Measurements from ENCODE around the gene KIAA1671.

Gene KIAA1671

DNA sequence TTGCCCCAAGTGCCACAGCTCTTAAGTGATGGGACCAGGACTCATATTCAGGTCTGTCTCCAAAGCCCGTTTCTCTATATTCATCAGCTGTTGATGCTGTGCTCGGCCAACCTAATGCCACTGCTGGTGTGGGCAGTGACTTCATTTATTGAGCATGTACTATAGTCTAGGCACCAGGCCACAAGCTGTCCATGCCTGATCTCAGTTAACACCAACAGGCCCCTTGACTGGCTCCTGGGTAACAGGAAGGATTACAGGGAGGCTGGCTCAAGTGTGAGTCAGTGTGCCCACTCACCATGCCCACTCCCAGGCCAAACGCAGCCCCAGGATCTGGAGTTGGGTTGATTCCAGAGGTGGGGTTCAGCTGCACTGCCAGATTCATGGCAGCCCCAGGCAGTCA, 258.3 kb downstream of the KIAA1671 start:
- H3K27me3 ChIP-seq (replicated peaks in 2 of 5; ENCODE audit: control insufficient read depth in 4 of 5, insufficient read depth in 5 of 5, low read length in 4 of 5): peaks cover 0 to 5% (median 0%) of the 10 kb centered on the region in 5 experiments
- no peak for DNase-seq
- H3K4me3 ChIP-seq (ENCODE audit: control insufficient read depth in 1 of 7, extremely low read depth in 1 of 7, insufficient read depth in 4 of 7, low read depth in 2 of 7, low read length in 6 of 7): no peak overlapping the region
- no peaks in the 10 kb centered on the region for H3K4me1 ChIP-seq (ENCODE audit: control extremely low read depth in 1 of 4, control insufficient read depth in 4 of 4, insufficient read depth in 4 of 4, low read length in 3 of 4)
- CTCF ChIA-PET: interaction anchor here (3.6 kb wide), 1 partner anchor 9 kb away, joined by 13 read pairs; no protein-coding TSS in a partner anchor
- H3K9me3 ChIP-seq (ENCODE audit: control extremely low read depth in 1 of 5, control insufficient read depth in 4 of 5, insufficient read depth in 2 of 5, low read depth in 1 of 5, low read length in 4 of 5): peaks cover 0 to 3% (median 0%) of the 10 kb centered on the region in 5 experiments
- POLR2A ChIA-PET: no interaction called here
- H3K36me3 ChIP-seq (ENCODE audit: control insufficient read depth in 4 of 4, insufficient read depth in 4 of 4, low read length in 3 of 4): no peaks in the 10 kb centered on the region
- H3K27ac ChIP-seq (ENCODE audit: insufficient read depth in 1 of 2, low read depth in 1 of 2, low read length in 2 of 2, poor library complexity in 1 of 2, severe bottlenecking in 2 of 2): no peak overlapping the region
- WGBS (ENCODE audit: insufficient coverage): 100% methylated on average over 2 of the region's 3 CpGs

DNA sequence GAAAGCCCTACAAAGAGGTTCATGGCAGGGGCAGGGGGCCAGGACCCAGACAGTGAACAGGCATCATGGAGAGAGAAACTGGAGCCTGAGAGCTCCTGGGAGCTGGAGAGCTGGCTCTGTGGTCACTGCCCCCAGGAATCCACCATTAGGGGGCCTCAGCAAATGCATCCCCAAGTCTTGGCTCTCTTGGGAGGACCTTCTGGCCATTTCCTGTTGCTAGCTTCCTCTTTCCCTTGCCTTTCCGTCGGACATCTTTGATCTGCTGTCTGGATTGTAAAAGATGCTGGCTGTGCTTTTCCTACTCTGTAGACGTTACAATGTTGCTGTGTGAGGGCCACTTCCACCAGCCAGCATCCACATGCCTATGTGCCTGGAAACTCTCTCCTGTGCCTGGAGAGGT, 259.8 kb downstream of the KIAA1671 start:
- DNase-seq: no peak
- no CpG with 5 or more reads among the region's 3 CpGs for WGBS (ENCODE audit: insufficient coverage)
- peaks cover 0 to 5% (median 0%) of the 10 kb centered on the region in 5 experiments for H3K27me3 ChIP-seq (replicated peaks in 2 of 5; ENCODE audit: control insufficient read depth in 4 of 5, insufficient read depth in 5 of 5, low read length in 4 of 5)
- CTCF ChIA-PET: interaction anchor here (1.0 to 3.6 kb wide), 2 partner anchors 9 to 11 kb away, joined by 3 to 13 read pairs; no protein-coding TSS in a partner anchor
- POLR2A ChIA-PET: no interaction called here
- no peak overlapping the region for H3K4me3 ChIP-seq (ENCODE audit: control insufficient read depth in 1 of 7, extremely low read depth in 1 of 7, insufficient read depth in 4 of 7, low read depth in 2 of 7, low read length in 6 of 7)
- H3K36me3 ChIP-seq (ENCODE audit: control insufficient read depth in 4 of 4, insufficient read depth in 4 of 4, low read length in 3 of 4): no peaks in the 10 kb centered on the region
- peaks cover 0 to 3% (median 0%) of the 10 kb centered on the region in 5 experiments for H3K9me3 ChIP-seq (ENCODE audit: control extremely low read depth in 1 of 5, control insufficient read depth in 4 of 5, insufficient read depth in 2 of 5, low read depth in 1 of 5, low read length in 4 of 5)
- H3K27ac ChIP-seq (ENCODE audit: insufficient read depth in 1 of 2, low read depth in 1 of 2, low read length in 2 of 2, poor library complexity in 1 of 2, severe bottlenecking in 2 of 2): no peak overlapping the region
- no peaks in the 10 kb centered on the region for H3K4me1 ChIP-seq (ENCODE audit: control extremely low read depth in 1 of 4, control insufficient read depth in 4 of 4, insufficient read depth in 4 of 4, low read length in 3 of 4)

DNA sequence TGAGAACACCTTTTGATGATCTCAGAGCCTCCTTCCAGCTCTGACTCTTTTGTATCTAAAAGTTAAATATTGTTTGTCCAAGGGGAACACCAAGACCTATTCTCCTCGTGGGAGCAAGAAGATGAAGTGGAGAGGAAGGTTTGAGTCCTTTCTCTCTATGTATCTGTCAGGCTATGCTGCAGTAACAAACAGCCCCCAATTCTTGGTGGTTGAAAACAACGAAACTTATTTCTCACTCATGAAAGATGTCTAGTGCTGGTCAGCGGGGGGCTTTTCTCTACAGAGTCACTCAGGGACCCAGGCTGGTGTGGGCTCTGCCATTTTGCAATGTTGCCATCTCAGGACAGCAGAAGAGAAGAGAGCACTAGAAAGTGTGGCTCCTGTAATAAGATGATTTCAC, 260.7 kb downstream of the KIAA1671 start:
- Histone ChIP-seq H3K4me3 (ENCODE audit: control insufficient read depth in 1 of 7, extremely low read depth in 1 of 7, insufficient read depth in 4 of 7, low read depth in 2 of 7, low read length in 6 of 7) (no peak overlapping the region), H3K36me3 (ENCODE audit: control insufficient read depth in 4 of 4, insufficient read depth in 4 of 4, low read length in 3 of 4) (no peaks in the 10 kb centered on the region), H3K4me1 (ENCODE audit: control extremely low read depth in 1 of 4, control insufficient read depth in 4 of 4, insufficient read depth in 4 of 4, low read length in 3 of 4) (no peaks in the 10 kb centered on the region), H3K27me3 (replicated peaks in 2 of 5; ENCODE audit: control insufficient read depth in 4 of 5, insufficient read depth in 5 of 5, low read length in 4 of 5) (peaks cover 0 to 5% (median 0%) of the 10 kb centered on the region in 5 experiments), H3K9me3 (ENCODE audit: control extremely low read depth in 1 of 5, control insufficient read depth in 4 of 5, insufficient read depth in 2 of 5, low read depth in 1 of 5, low read length in 4 of 5) (peaks cover 0 to 3% (median 0%) of the 10 kb centered on the region in 5 experiments), H3K27ac (ENCODE audit: insufficient read depth in 1 of 2, low read depth in 1 of 2, low read length in 2 of 2, poor library complexity in 1 of 2, severe bottlenecking in 2 of 2) (no peak overlapping the region)
- ChIA-PET POLR2A (no interaction called here), CTCF (interaction anchor here (3.6 kb wide), 1 partner anchor 12 kb away, joined by 13 read pairs; no protein-coding TSS in a partner anchor)
- DNase-seq: no peak
- WGBS (ENCODE audit: insufficient coverage): 90% methylated on average over 3 of the region's 3 CpGs

DNA sequence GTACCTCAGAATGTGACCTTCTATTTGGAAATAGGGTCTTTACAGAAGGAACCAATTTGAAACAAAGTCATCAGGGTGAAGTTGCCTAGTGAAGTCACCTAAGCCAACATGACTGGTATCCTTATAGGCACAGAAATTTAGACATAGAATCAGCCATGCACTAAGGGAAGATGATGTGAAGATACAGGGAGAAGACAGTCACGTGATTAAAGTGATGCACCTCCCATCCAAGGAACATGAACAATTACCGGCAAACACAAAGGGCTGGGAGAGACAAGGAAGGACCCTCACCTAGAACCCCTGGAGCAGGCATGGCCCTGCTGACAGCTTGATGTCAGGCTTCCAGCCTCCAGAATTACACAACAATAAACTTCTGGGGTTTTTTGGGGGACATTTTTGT, 263.7 kb downstream of the KIAA1671 start:
- peaks cover 0 to 22% (median 3%) of the 10 kb centered on the region in 5 experiments for H3K27me3 ChIP-seq (replicated peaks in 2 of 5; ENCODE audit: control insufficient read depth in 4 of 5, insufficient read depth in 5 of 5, low read length in 4 of 5)
- no peaks in the 10 kb centered on the region for H3K4me1 ChIP-seq (ENCODE audit: control extremely low read depth in 1 of 4, control insufficient read depth in 4 of 4, insufficient read depth in 4 of 4, low read length in 3 of 4)
- no peak for DNase-seq
- CTCF ChIA-PET: interaction anchor here (1.3 kb wide), 1 partner anchor 14 kb away, joined by 3 read pairs; no protein-coding TSS in a partner anchor
- POLR2A ChIA-PET: no interaction called here
- WGBS (ENCODE audit: insufficient coverage): 80% methylated on average over 1 of the region's 2 CpGs
- no peaks in the 10 kb centered on the region for H3K36me3 ChIP-seq (ENCODE audit: control insufficient read depth in 4 of 4, insufficient read depth in 4 of 4, low read length in 3 of 4)
- H3K4me3 ChIP-seq (ENCODE audit: control insufficient read depth in 1 of 7, extremely low read depth in 1 of 7, insufficient read depth in 4 of 7, low read depth in 2 of 7, low read length in 6 of 7): no peak overlapping the region
- H3K27ac ChIP-seq (ENCODE audit: insufficient read depth in 1 of 2, low read depth in 1 of 2, low read length in 2 of 2, poor library complexity in 1 of 2, severe bottlenecking in 2 of 2): no peak overlapping the region
- H3K9me3 ChIP-seq (ENCODE audit: control extremely low read depth in 1 of 5, control insufficient read depth in 4 of 5, insufficient read depth in 2 of 5, low read depth in 1 of 5, low read length in 4 of 5): peaks cover 0 to 3% (median 0%) of the 10 kb centered on the region in 5 experiments

DNA sequence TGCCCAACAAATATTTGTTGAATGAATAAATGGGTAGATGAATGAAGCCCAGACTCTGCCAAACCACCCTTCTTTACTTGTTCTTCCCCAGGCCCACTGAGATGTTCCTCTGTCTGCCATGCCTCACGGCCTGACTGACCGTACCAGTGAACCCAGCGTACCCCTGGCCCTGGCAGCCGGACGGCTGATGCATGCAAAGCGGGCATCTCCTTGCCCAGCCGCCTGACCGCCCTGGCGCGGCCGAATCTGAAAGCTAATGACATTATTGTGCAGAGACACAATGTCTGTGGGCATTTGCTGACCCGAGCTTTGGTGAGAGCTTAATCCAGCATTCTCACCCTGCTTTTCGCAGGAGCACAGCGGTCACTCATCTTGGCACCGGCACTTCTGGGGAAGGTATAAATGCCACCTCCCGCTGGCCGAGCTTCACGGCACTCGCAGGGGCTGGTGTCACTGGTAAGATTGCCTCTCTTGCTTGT, 266.7 kb downstream of the KIAA1671 start, which contains the start of gene CRYBB2:
Gene CRYBB2 (plus strand): TSS at position 429 of the 479 bp plus-strand sequence. CDS start 1,791 bp downstream, outside the sequence.
- no peak within 1 kb of the TSS for H3K4me3 ChIP-seq (ENCODE audit: control insufficient read depth in 1 of 7, extremely low read depth in 1 of 7, insufficient read depth in 4 of 7, low read depth in 2 of 7, low read length in 6 of 7)
- ChIA-PET POLR2A (no interaction called here), CTCF (no interaction called here)
- WGBS (ENCODE audit: insufficient coverage): 89% methylated on average over 19 of the region's 19 CpGs
- no peaks in the 10 kb centered on the region for H3K36me3 ChIP-seq (ENCODE audit: control insufficient read depth in 4 of 4, insufficient read depth in 4 of 4, low read length in 3 of 4)
- no peaks in the 10 kb centered on the region for H3K4me1 ChIP-seq (ENCODE audit: control extremely low read depth in 1 of 4, control insufficient read depth in 4 of 4, insufficient read depth in 4 of 4, low read length in 3 of 4)
- no peaks in the 10 kb centered on the region for H3K9me3 ChIP-seq (ENCODE audit: control extremely low read depth in 1 of 5, control insufficient read depth in 4 of 5, insufficient read depth in 2 of 5, low read depth in 1 of 5, low read length in 4 of 5)
- H3K27ac ChIP-seq (ENCODE audit: insufficient read depth in 1 of 2, low read depth in 1 of 2, low read length in 2 of 2, poor library complexity in 1 of 2, severe bottlenecking in 2 of 2): no peak within 1 kb of the TSS
- DNase-seq: no peak
- H3K27me3 ChIP-seq (replicated peaks in 2 of 5; ENCODE audit: control insufficient read depth in 4 of 5, insufficient read depth in 5 of 5, low read length in 4 of 5): peaks cover 0 to 31% (median 3%) of the 10 kb centered on the region in 5 experiments

DNA sequence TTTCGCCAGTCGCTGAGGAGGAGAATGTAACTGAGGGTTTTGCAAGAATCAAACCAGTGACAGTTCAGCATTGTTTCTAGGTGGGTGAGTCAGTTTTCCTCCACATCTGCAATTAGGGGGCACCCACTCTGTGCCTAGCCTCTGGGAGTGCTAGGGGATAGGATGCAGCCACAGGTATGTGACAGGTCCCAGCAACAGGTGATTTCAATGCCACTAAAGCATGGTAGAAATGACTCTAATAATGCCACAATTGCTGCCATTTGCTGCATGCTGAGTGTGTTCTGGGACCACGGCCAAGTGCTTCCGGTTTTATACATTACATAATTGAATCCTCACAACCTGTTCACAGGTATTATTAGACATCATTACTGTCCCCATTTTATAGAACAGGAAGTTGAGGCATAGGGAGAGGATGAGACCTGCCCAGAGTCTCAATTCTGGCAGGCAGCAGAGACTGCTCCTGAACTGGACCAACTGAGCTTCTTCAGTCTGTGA, 267.5 kb downstream of the KIAA1671 start:
- DNase-seq: no peak
- ChIA-PET CTCF (interaction anchor here (1.0 kb wide), 1 partner anchor 18 kb away, joined by 4 read pairs; no protein-coding TSS in a partner anchor), POLR2A (no interaction called here)
- whole genome bisulfite sequencing (ENCODE audit: insufficient coverage): no CpG with 5 or more reads among the region's 4 CpGs
- Histone ChIP-seq H3K36me3 (ENCODE audit: control insufficient read depth in 4 of 4, insufficient read depth in 4 of 4, low read length in 3 of 4) (no peaks in the 10 kb centered on the region), H3K4me1 (ENCODE audit: control extremely low read depth in 1 of 4, control insufficient read depth in 4 of 4, insufficient read depth in 4 of 4, low read length in 3 of 4) (no peaks in the 10 kb centered on the region), H3K4me3 (ENCODE audit: control insufficient read depth in 1 of 7, extremely low read depth in 1 of 7, insufficient read depth in 4 of 7, low read depth in 2 of 7, low read length in 6 of 7) (no peak overlapping the region), H3K27me3 (replicated peaks in 2 of 5; ENCODE audit: control insufficient read depth in 4 of 5, insufficient read depth in 5 of 5, low read length in 4 of 5) (peaks cover 0 to 38% (median 6%) of the 10 kb centered on the region in 5 experiments), H3K9me3 (ENCODE audit: control extremely low read depth in 1 of 5, control insufficient read depth in 4 of 5, insufficient read depth in 2 of 5, low read depth in 1 of 5, low read length in 4 of 5) (no peaks in the 10 kb centered on the region), H3K27ac (ENCODE audit: insufficient read depth in 1 of 2, low read depth in 1 of 2, low read length in 2 of 2, poor library complexity in 1 of 2, severe bottlenecking in 2 of 2) (no peak overlapping the region)

DNA sequence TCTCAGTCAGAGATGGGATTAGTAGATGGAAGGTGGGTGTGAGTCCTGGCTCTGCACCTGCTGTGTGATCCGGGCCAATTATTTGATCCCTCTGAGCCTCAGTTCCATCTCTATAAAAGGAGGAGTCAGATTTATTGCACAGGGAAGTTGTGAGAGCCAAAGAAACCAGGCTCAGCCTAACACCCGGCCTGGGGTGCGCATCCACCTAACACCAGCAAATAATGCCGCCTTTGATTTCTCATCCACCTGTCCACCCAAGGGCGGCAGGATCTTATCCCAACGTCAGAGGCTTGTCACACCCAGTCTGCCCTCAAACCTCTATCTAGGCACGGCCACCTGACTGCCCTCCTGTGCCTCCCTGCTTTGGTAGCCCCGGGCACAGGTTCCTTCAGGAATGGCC, 269.3 kb downstream of the KIAA1671 start:
- Histone ChIP-seq H3K27me3 (replicated peaks in 2 of 5; ENCODE audit: control insufficient read depth in 4 of 5, insufficient read depth in 5 of 5, low read length in 4 of 5) (peaks cover 0 to 40% (median 8%) of the 10 kb centered on the region in 5 experiments), H3K9me3 (ENCODE audit: control extremely low read depth in 1 of 5, control insufficient read depth in 4 of 5, insufficient read depth in 2 of 5, low read depth in 1 of 5, low read length in 4 of 5) (no peaks in the 10 kb centered on the region), H3K4me3 (ENCODE audit: control insufficient read depth in 1 of 7, extremely low read depth in 1 of 7, insufficient read depth in 4 of 7, low read depth in 2 of 7, low read length in 6 of 7) (no peak overlapping the region), H3K36me3 (ENCODE audit: control insufficient read depth in 4 of 4, insufficient read depth in 4 of 4, low read length in 3 of 4) (no peaks in the 10 kb centered on the region), H3K27ac (ENCODE audit: insufficient read depth in 1 of 2, low read depth in 1 of 2, low read length in 2 of 2, poor library complexity in 1 of 2, severe bottlenecking in 2 of 2) (no peak overlapping the region), H3K4me1 (ENCODE audit: control extremely low read depth in 1 of 4, control insufficient read depth in 4 of 4, insufficient read depth in 4 of 4, low read length in 3 of 4) (no peaks in the 10 kb centered on the region)
- DNase-seq: no peak
- WGBS (ENCODE audit: insufficient coverage): 96% methylated on average over 6 of the region's 8 CpGs
- POLR2A ChIA-PET: no interaction called here
- CTCF ChIA-PET: no interaction called here

Data from common myeloid progenitor, CD34-positive (primary cell).